Activated CD4-positive, alpha-beta memory T cell treated with anti-CD3 and anti-CD28 coated beads, Interleukin-2, amount 10 ng/mL, durations not matched to agents 7 days and 5 days (primary cell): ENCODE data around the gene SLCO3A1. TPM values are rescaled to one million over a fixed set of nuclear protein-coding genes. Genes with fewer than 3 reads are reported as not detected.
A peak's percentile ranks its signal among the peaks of the same experiment; 100 is the strongest.

Experiments used
- CTCF ChIA-PET: fragments of 350-600 bp; sonication (Branson Sonifier 250); formaldehyde crosslinking; loops from one replicate; lab custom pipeline; 2021; ENCODE audit warnings: antibody characterized with exemption, inconsistent platforms; lab: Charles Lee
- POLR2A ChIA-PET: fragments of 350-600 bp; sonication (Branson Sonifier 250); formaldehyde crosslinking; loops from one replicate; lab custom pipeline; 2021; ENCODE audit warnings: antibody characterized with exemption; lab: Charles Lee
- DNase-seq: peaks from one replicate; pipeline ENCODE4 v3.0.0-alpha.2; 2020
- H3K27ac Mint-ChIP-seq: one replicate; pipeline ENCODE4 v1.8.0; 2021; ENCODE audit warnings: mild to moderate bottlenecking, mixed read lengths
- H3K27me3 Mint-ChIP-seq: one replicate; pipeline ENCODE4 v1.8.0; 2021; ENCODE audit warnings: mixed read lengths
- H3K36me3 Mint-ChIP-seq: one replicate; pipeline ENCODE4 v1.8.0; 2021; ENCODE audit warnings: low read depth, mixed read lengths
- H3K4me1 Mint-ChIP-seq: one replicate; pipeline ENCODE4 v1.8.0; 2021; ENCODE audit warnings: mixed read lengths
- H3K4me3 Mint-ChIP-seq: one replicate; pipeline ENCODE4 v1.8.0; 2021; ENCODE audit warnings: mild to moderate bottlenecking, mixed read lengths
- H3K9me3 Mint-ChIP-seq: one replicate; pipeline ENCODE4 v1.8.0; 2021; ENCODE audit warnings: mixed read lengths
- total RNA-seq, 2 experiments: library from RNA; stranded (reverse); gene quantifications; one replicate each; pipeline ENCODE4 v1.2.3, GENCODE V29; 2021

The SLCO3A1 gene
- total RNA-seq, 2 experiments from 2014 or later: 48.8 to 52.6 TPM

GRCh38 chr15:92095693-92096092 lies 242.2 kb downstream of the SLCO3A1 start:
- POLR2A ChIA-PET: interaction anchor here (0.6 to 1.4 kb wide), 4 partner anchors 174 to 241 kb away, joined by 3 to 5 read pairs (median 4); no protein-coding TSS in a partner anchor
- peak; percentile 40 for DNase-seq

GRCh38 chr15:92097474-92098178 lies 244.1 kb downstream of the SLCO3A1 start:
- CTCF ChIA-PET: interaction anchor here (0.6 to 3.9 kb wide), 9 partner anchors 10 to 617 kb away, joined by 3 to 16 read pairs (median 4); no protein-coding TSS in a partner anchor
- peak; percentile 52 for DNase-seq
- H3K27me3 Mint-ChIP-seq: no peaks in the 10 kb centered on the region
- H3K9me3 Mint-ChIP-seq: no peaks in the 10 kb centered on the region
- H3K4me1 Mint-ChIP-seq: peaks cover 58% of the 10 kb centered on the region
- peaks cover 29% of the 10 kb centered on the region for H3K36me3 Mint-ChIP-seq
- no peak overlapping the region for H3K4me3 Mint-ChIP-seq
- peak overlapping the region; percentile 36 for H3K27ac Mint-ChIP-seq
- POLR2A ChIA-PET: no interaction called here

More at GRCh38 chr15:92095693-92096092, 242.2 kb downstream of the SLCO3A1 start:
- Mint-ChIP-seq H3K4me1 (peaks cover 49% of the 10 kb centered on the region), H3K27me3 (no peaks in the 10 kb centered on the region), H3K27ac (peak overlapping the region; percentile 70), H3K36me3 (peaks cover 29% of the 10 kb centered on the region), H3K4me3 (peak overlapping the region; percentile 31), H3K9me3 (no peaks in the 10 kb centered on the region)
- CTCF ChIA-PET: interaction anchor here (1.0 to 3.9 kb wide), 4 partner anchors 13 to 131 kb away, joined by 3 to 16 read pairs (median 4); no protein-coding TSS in a partner anchor

DNA sequence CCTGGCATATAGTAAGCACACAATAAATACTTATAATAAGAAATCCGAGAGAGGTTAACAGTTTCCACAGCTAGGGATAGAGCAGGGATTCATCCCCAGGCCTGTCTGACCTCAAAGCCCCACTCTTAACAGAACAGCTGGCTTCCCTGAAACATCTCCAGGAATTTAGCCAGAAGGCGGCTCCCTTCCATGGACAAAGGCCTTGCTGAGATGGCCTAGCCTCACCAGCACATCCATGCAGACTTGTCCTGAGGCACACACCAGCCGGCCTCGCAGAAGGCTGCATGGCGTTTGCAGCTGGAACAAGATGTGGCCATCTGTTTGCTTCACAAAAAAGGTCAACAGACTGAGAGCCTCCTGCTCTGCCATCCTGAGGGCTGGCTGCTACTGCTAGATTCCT lies 245.4 kb downstream of the SLCO3A1 start:
- Mint-ChIP-seq H3K36me3 (peaks cover 29% of the 10 kb centered on the region), H3K4me1 (peaks cover 58% of the 10 kb centered on the region), H3K4me3 (no peak overlapping the region), H3K27me3 (no peaks in the 10 kb centered on the region), H3K27ac (no peak overlapping the region), H3K9me3 (no peaks in the 10 kb centered on the region)
- ChIA-PET POLR2A (no interaction called here), CTCF (no interaction called here)
- no peak for DNase-seq

DNA sequence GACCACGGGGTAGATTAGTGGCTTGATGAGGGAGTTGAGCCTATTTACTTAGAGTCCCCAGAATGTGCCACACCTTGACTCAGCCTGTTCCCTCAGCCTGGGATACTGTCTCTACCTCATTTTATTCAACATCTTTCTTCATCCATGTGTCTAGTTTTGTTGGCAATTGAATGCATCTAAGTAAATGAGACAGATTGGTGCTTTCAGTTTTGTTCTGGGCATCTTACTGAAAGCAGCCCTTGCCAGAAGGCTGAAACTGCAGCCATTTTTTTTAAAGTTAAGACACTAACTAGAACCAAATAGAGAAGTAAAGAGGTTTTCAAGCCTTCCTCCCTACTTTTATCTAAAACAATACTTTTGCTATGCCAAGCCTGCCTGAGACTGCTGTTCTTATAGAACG lies 246.8 kb downstream of the SLCO3A1 start:
- H3K4me3 Mint-ChIP-seq: no peak overlapping the region
- H3K9me3 Mint-ChIP-seq: no peaks in the 10 kb centered on the region
- peaks cover 50% of the 10 kb centered on the region for H3K4me1 Mint-ChIP-seq
- H3K27ac Mint-ChIP-seq: no peak overlapping the region
- POLR2A ChIA-PET: no interaction called here
- H3K27me3 Mint-ChIP-seq: no peaks in the 10 kb centered on the region
- CTCF ChIA-PET: no interaction called here
- no peak for DNase-seq
- H3K36me3 Mint-ChIP-seq: peaks cover 24% of the 10 kb centered on the region

DNA sequence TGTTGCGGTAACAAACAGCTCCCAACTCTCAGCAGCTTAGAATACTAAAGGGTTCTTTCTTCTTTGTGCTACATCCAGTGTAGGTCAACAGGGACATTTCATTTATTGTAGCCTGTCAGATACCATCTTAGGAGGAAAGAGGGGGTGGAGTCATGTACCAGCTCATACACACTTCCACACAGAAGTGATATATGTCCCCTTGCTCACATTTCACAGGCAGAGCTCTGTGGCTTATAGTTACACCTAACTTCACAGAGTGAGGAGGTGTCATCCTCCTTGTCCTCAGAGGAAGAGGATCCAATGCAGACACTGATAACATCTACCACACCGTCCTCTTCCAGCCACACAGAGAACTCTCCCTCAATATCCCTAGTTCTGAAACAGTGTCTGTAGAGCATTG lies 247.2 kb downstream of the SLCO3A1 start:
- Mint-ChIP-seq H3K4me1 (peaks cover 45% of the 10 kb centered on the region), H3K27ac (no peak overlapping the region), H3K4me3 (no peak overlapping the region), H3K36me3 (peaks cover 28% of the 10 kb centered on the region), H3K9me3 (no peaks in the 10 kb centered on the region), H3K27me3 (no peaks in the 10 kb centered on the region)
- ChIA-PET CTCF (no interaction called here), POLR2A (no interaction called here)
- no peak for DNase-seq

DNA sequence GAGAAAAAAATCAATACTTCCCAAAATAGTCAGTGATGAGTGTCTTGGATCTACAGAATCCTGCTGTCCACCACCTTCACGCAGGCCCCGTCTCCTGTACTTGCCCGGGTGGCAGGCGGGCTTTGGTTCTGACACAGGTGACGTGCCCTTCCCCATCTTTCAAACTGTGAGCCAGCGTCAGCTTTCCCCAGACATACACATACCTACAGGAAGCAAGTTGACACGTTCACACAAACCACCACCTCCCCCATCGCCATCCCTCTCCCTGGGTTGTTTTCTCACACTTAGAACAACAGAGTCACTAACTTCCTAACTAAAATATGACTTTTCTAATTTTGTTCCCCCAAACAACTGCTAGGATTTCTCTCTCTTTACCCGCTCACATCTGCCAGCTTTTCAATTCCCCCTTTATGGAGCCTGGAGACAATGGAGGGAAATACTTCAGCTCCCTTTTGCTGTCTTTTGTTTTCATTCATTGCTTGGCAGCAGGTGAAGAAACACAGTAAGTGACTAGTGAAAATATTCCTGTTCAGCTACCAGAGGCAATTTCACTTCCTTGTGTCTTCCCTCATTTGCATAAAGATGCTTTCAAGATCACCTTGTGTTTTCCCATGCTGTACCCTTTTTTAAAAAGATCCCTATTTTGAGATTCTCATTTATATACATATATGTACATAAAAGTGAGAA lies 248.3 kb downstream of the SLCO3A1 start:
- CTCF ChIA-PET: no interaction called here
- no peak overlapping the region for H3K4me3 Mint-ChIP-seq
- H3K36me3 Mint-ChIP-seq: peaks cover 19% of the 10 kb centered on the region

DNA sequence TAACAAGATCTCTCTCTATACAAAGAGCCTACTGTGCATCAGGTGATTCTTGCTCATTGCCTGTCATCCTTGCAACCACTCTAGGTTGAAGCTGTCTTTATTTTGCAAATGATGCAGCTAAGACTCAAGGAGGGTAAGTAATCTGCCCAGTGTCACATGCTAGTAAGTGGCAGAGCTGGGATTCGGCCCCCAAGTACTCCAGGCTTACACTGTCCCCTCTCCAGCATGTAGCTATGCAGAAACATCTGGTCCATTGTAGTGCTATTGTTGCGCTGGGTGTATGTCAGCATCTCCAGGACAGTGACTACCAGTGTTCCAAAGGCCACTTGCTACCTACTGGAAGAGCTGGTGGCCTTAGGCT lies 248.9 kb downstream of the SLCO3A1 start:
- ChIA-PET POLR2A (no interaction called here), CTCF (interaction anchor here (1.2 kb wide), 1 partner anchor 11 kb away, joined by 3 read pairs; no protein-coding TSS in a partner anchor)

More for the DNA sequence above, 248.3 kb downstream of the SLCO3A1 start:
- POLR2A ChIA-PET: no interaction called here
- H3K27me3 Mint-ChIP-seq: no peaks in the 10 kb centered on the region
- no peak for DNase-seq
- peak overlapping the region; percentile 17 for H3K27ac Mint-ChIP-seq
- H3K9me3 Mint-ChIP-seq: no peaks in the 10 kb centered on the region
- peaks cover 34% of the 10 kb centered on the region for H3K4me1 Mint-ChIP-seq

GRCh38 chr15:92104072-92104471 lies 250.6 kb downstream of the SLCO3A1 start:
- H3K27ac Mint-ChIP-seq: no peak overlapping the region
- H3K4me1 Mint-ChIP-seq: peaks cover 23% of the 10 kb centered on the region
- H3K36me3 Mint-ChIP-seq: peaks cover 11% of the 10 kb centered on the region
- POLR2A ChIA-PET: no interaction called here
- no peaks in the 10 kb centered on the region for H3K9me3 Mint-ChIP-seq
- DNase-seq: no peak
- no peaks in the 10 kb centered on the region for H3K27me3 Mint-ChIP-seq
- no peak overlapping the region for H3K4me3 Mint-ChIP-seq
- CTCF ChIA-PET: no interaction called here

More for the DNA sequence above, 248.9 kb downstream of the SLCO3A1 start:
- Mint-ChIP-seq H3K27ac (no peak overlapping the region), H3K27me3 (no peaks in the 10 kb centered on the region), H3K4me3 (no peak overlapping the region), H3K4me1 (peaks cover 29% of the 10 kb centered on the region), H3K36me3 (peaks cover 17% of the 10 kb centered on the region), H3K9me3 (no peaks in the 10 kb centered on the region)
- DNase-seq: no peak

DNA sequence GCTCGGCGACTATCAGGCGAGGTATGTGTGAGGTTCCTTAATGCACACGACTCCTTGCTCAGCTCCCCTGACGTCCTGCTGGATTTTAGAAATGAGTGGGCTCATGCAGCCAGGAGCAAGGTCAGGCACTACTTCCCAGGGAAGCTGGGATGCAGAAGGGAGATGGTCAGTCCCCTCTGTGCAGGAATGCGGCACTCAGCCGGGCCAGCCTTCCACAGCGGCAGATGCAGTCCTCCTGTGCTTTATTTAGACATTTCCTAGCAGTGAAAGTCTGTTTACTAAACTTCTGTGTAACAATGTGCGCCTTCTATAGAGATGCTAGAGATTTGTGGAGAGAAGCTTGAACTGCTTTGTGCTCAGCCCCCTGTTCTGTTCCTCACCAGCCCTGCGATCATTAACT lies 252.1 kb downstream of the SLCO3A1 start:
- POLR2A ChIA-PET: no interaction called here
- CTCF ChIA-PET: no interaction called here
- Mint-ChIP-seq H3K27me3 (no peaks in the 10 kb centered on the region), H3K4me1 (peaks cover 14% of the 10 kb centered on the region), H3K4me3 (no peak overlapping the region), H3K9me3 (no peaks in the 10 kb centered on the region), H3K27ac (no peak overlapping the region), H3K36me3 (peaks cover 8% of the 10 kb centered on the region)
- no peak for DNase-seq

GRCh38 chr15:92107510-92107909 lies 254.0 kb downstream of the SLCO3A1 start:
- no peaks in the 10 kb centered on the region for H3K4me1 Mint-ChIP-seq
- H3K27ac Mint-ChIP-seq: no peak overlapping the region
- CTCF ChIA-PET: interaction anchor here (1.6 kb wide), 1 partner anchor 10 kb away, joined by 7 read pairs; no protein-coding TSS in a partner anchor

DNA sequence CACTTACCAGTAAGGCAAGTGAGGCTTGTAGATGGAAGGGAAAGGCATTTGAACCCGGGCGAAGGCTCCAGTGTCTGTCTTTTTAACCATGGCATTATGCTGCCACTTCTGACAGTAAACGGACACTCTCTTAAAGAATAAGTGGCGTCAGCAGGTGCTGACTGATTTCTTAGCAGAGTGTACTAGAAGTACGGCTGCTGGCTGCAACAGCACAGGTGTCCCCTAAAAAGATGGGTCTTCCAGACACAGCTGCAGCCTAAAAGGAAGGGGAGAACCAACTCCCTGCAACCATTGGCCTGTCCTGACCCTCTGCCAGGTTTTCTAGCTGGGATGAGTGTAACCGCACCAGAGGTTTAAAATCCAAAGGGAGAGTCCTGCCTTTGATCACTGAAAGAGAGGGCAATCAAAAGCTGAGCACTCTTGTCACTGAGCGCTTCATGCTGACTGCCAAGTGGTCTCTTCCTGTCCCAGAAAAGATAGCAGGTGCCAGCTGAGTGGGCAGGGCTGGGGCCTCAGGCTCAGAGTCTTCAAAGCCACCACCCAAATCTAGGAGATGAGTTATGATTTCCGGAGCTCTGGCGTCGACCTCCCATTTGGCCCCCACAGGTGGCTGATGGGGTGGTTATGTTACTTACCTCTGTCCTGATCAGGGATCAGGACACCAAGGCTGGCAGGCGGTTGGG lies 255.8 kb downstream of the SLCO3A1 start:
- no peak for DNase-seq
- Mint-ChIP-seq H3K4me1 (no peaks in the 10 kb centered on the region), H3K36me3 (peaks cover 8% of the 10 kb centered on the region), H3K27ac (no peak overlapping the region), H3K4me3 (no peak overlapping the region), H3K9me3 (no peaks in the 10 kb centered on the region), H3K27me3 (no peaks in the 10 kb centered on the region)
- POLR2A ChIA-PET: no interaction called here
- CTCF ChIA-PET: interaction anchor here (2.1 kb wide), 1 partner anchor 12 kb away, joined by 4 read pairs; no protein-coding TSS in a partner anchor

More at GRCh38 chr15:92107510-92107909, 254.0 kb downstream of the SLCO3A1 start:
- POLR2A ChIA-PET: no interaction called here
- Mint-ChIP-seq H3K4me3 (no peak overlapping the region), H3K36me3 (peaks cover 8% of the 10 kb centered on the region), H3K27me3 (no peaks in the 10 kb centered on the region), H3K9me3 (no peaks in the 10 kb centered on the region)
- DNase-seq: no peak

DNA sequence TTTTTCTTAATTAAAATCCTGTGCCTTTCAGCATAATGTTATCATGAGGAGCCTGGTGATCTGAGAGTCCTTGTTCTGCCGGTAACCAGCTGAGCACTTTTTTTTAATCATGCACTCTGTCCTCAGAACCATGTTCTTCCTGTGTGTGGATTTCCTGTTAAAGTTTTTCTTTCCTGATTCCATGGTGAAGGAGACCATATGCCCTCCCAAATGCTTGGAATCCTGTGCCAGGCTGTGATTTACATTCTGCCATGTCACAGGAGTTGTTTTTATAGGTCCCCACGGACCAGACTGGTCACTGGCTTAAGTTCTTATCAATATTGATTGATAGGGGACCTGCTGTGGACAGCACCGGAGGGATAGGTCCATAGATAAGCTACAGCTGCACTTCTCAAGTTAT lies 257.8 kb downstream of the SLCO3A1 start:
- POLR2A ChIA-PET: no interaction called here
- CTCF ChIA-PET: interaction anchor here (2.1 kb wide), 1 partner anchor 13 kb away, joined by 4 read pairs; no protein-coding TSS in a partner anchor
- Mint-ChIP-seq H3K27me3 (no peaks in the 10 kb centered on the region), H3K4me3 (no peak overlapping the region), H3K4me1 (no peaks in the 10 kb centered on the region), H3K36me3 (no peaks in the 10 kb centered on the region), H3K9me3 (no peaks in the 10 kb centered on the region), H3K27ac (no peak overlapping the region)
- no peak for DNase-seq

DNA sequence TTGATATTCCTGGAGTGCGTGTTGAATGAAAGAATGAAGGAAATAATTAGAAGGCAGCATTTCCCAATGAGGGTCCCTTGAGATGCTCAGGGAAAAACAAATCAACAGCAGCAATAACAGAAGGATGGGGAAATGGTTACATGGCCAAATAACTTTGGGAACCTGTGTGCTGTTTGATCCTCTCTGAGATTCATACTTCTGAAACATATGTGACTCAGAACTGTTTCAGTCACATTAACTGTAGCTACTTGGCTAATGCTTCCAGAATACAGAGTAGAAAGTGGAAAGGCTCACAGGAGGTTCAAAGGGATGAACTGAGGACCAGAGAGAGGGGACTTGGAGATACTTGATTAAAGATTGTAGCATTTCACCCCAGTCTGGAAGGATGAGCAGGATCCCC lies 258.2 kb downstream of the SLCO3A1 start:
- Mint-ChIP-seq H3K4me1 (no peaks in the 10 kb centered on the region), H3K36me3 (no peaks in the 10 kb centered on the region), H3K9me3 (no peaks in the 10 kb centered on the region), H3K4me3 (no peak overlapping the region), H3K27ac (no peak overlapping the region), H3K27me3 (no peaks in the 10 kb centered on the region)
- DNase-seq: no peak
- ChIA-PET POLR2A (no interaction called here), CTCF (interaction anchor here (2.1 kb wide), 1 partner anchor 14 kb away, joined by 4 read pairs; no protein-coding TSS in a partner anchor)
